HG02678 (cell line): ENCODE results near the gene CXCR4.
"Not testable (repeated sequence)": the region's sequence is repeated elsewhere in the genome, so short reads cannot be mapped to it uniquely, and the experiment has no call there.

ENCODE experiments used
- ATAC-seq: cut with Tn5 transposase; IDR thresholded peaks from one replicate; pipeline ENCODE4 v1.9.1; 2021; ENCODE audit warnings: mild to moderate bottlenecking, moderate library complexity; ENCODE audit not compliant: unreplicated experiment

The CXCR4 gene

DNA sequence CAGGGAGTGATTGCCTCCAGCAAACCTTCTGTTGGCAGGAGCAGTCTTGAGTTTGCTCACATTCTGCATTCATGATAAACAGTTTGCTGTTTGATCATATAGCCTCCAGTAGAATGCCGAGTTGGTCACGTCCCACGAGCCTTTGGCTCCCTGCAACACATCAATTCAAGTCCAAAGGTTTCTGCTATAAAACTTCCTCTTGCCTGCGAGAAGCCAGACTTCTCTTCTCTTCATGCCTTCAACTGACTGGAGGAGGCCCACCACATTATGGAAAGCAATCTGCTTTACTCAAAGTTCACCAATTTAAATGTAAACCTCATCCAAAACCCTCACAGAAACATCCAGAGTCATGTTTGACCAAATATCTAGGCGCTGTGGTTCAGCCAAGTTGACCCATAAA lies 40.8 kb downstream of the CXCR4 start:
- ATAC-seq: no peak

DNA sequence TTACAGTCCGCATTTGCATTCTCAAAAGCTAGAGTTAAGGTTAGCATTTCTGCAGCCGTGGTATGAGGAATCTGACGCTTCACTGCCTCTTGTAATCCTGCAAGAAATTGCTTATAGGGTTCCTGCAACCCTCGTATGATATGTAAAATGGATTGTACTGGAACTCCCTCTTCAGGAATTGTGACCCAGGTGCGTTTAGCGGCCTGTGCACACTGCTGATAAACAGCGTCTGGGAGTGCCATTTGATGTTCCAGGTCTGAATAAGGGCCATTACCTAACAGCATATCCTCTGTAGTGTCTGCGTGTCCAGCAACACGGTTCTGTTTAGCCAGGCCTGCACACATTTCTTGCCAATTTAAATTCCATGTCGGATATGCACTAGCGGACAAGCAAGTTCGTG lies 42.5 kb downstream of the CXCR4 start:
- no peak for ATAC-seq

DNA sequence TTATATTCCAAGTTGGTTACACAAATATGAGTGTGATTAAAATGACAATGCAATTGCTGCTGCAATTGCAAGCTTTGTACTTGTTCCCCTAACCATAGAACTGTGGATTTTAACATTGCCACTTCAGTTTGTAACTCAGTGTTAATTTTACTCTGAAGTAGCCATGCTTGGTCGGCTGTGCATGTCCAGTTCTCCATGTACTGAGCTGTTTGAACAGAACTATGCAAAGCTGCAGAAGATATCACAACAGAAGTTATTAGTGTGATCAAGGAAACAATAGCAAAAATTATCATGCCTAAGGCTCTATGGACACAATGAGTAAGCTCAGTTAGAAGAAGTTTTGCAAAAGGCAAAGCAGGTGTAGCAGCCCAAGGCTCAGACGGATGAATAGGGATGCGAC lies 45.3 kb downstream of the CXCR4 start:
- no peak for ATAC-seq

DNA sequence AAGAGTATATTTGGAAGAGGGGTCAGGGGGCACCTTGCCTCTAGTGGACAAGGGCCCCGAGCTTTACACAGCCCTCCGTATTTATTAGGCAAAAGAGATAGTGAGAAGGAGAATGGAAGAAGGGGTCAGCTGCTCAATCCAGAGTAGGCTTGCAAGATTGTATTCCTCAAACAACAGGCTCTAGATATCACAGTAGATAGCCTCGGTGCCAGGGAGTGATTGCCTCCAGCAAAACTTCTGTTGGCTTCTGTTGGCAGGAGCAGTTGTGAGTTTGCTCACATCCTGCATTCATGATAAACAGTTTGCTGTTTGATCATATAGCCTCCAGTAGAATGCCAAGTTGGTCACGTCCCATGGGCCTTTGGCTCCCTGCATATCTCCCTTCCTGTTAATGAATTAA lies 46.1 kb downstream of the CXCR4 start:
- ATAC-seq: not testable (repeated sequence)

GRCh38 chr2:136070913-136071312 lies 47.0 kb downstream of the CXCR4 start:
- ATAC-seq: no peak

DNA sequence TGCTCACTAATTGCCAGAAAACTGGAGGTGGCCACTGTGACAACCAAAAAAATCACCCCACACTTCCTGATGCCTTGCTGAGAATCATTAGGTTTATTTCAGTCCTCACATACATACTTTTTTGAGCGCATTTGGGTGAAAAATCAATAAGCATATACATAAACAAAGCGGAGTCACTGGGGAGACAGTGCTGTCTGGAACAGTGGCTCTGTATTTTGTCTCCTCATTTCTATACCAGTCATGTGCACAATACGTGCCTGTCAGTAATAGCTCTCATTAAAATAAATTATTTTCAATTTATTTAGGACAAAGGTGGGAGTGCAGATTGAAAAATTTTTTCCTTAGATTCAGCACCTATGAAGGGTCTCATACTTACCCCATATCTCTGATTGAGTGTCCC lies 48.2 kb downstream of the CXCR4 start:
- ATAC-seq: no peak

DNA sequence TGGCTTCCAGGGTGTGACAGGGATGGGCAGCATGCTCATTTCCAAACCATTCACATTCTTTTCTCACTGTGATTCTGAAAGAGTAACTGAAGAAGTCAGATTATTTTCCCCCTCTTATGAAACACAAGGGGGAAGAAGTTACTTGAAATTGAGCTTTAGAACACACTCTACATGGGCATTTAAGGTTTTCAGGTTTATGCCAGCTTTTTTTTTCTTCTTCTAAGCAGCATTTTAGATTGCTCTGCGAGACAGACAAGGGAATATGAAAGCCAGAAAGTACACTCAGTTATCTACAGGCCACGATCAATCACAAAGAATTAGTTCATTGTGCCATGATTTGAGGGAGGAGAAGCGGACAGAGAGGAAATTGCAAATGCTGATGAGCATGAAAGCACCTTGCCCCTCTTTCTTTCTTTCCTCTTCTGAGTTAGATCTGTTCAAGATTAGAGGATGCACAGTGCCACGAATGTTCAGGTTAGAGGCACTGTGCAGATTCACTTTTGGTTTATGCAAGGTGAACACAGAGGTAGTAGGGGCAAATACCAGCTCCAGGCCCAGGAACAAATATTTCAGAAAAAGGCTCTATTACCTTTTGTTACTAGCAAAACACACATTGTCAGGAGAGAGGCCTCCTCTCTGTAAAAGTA lies 49.2 kb downstream of the CXCR4 start:
- no peak for ATAC-seq

GRCh38 chr2:136067897-136068580 lies 49.9 kb downstream of the CXCR4 start:
- ATAC-seq: no peak

- no peak for ATAC-seq
Observed at GRCh38 chr2:136067459-136067858, 50.5 kb downstream of the CXCR4 start.

- ATAC-seq: peak; percentile 89
Observed at GRCh38 chr2:136065907-136066306, 52.0 kb downstream of the CXCR4 start.

DNA sequence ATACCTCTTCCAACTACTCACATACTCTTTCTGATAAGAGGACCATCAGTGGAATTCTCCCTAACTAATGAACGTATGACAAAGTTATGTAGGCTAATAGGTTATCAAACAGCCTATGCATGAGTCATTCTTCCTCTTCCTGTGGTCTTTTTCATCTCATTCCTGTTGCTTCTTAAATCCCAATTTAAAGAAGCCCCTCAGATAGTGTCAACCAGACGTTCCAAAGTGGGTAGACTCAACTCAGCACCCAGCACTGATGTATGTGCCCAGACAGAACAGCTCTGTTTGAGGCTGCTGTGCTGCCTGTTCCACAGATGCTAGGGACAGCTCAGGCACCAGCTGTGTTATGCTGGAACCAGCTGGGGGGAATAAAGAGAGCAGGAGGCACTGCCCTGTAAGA lies 52.6 kb downstream of the CXCR4 start:
- peak; percentile 38 for ATAC-seq
